Tibial nerve (tissue), 4 donors: ENCODE data around the gene RSPH1. TPM values are rescaled to one million over a fixed set of nuclear protein-coding genes. Genes with fewer than 3 reads are reported as not detected.

Experiments used
- DNase-seq, 2 donors: peaks; one replicate each; pipeline ENCODE4 v3.0.0-alpha.2; 2019; ENCODE audit warnings: low spot score in 2 of 2
- H3K27ac ChIP-seq, 4 donors: fragments of 200-600 bp; sonication (generic) in 3 of 4; one replicate each; pipeline ENCODE4 v1.5.1; 2017 to 2019; ENCODE audit warnings: mild to moderate bottlenecking in 1 of 4
- H3K27me3 ChIP-seq, 2 donors: fragments of 200-600 bp; sonication (generic) in 1 of 2; one replicate each; pipeline versions ENCODE4 v1.5.1 to v1.6.0; 2017 to 2019
- H3K36me3 ChIP-seq, 3 donors: fragments of 200-600 bp; sonication (generic); one replicate each; pipeline ENCODE4 v1.5.1; 2018 to 2019
- H3K4me1 ChIP-seq, 4 donors: fragments of 200-600 bp; sonication (generic) in 3 of 4; one replicate each; pipeline ENCODE4 v1.5.1; 2017 to 2019
- H3K4me3 ChIP-seq, 4 donors: fragments of 200-600 bp; sonication (generic) in 3 of 4; one replicate each; pipeline ENCODE4 v1.5.1; 2017 to 2019; ENCODE audit warnings: mild to moderate bottlenecking in 1 of 4, moderate library complexity in 1 of 4
- H3K9me3 ChIP-seq, 4 donors: fragments of 200-600 bp; sonication (generic) in 3 of 4; one replicate each; pipeline ENCODE4 v1.5.1; 2017 to 2019
- CTCF ChIP-seq, 5 experiments: fragments of 200-600 bp in 3 of 5; fragments of 450-650 bp in 2 of 5; sonication (generic) in 3 of 5; IDR thresholded peaks; one replicate each; pipeline ENCODE4 v1.5.1; 2016 to 2019; ENCODE audit warnings: antibody characterized with exemption in 5 of 5, mild to moderate bottlenecking in 3 of 5, moderate library complexity in 2 of 5
- EP300 ChIP-seq, 2 donors: sonication (generic); formaldehyde crosslinking; IDR thresholded peaks; one replicate each; pipeline ENCODE4 v1.6.1; 2017; ENCODE audit warnings: antibody characterized with exemption in 2 of 2, mild to moderate bottlenecking in 1 of 2
- POLR2A ChIP-seq, 2 donors: fragments of 450-650 bp; IDR thresholded peaks; one replicate each; pipeline ENCODE4 v1.6.1; 2017; ENCODE audit warnings: antibody characterized with exemption in 2 of 2, mild to moderate bottlenecking in 2 of 2, moderate library complexity in 2 of 2
- WGBS, 2 donors: methylation state at CpG; one replicate each; pipeline ENCODE4 v1.1.5; 2018; 5-methylcytosine and 5-hydroxymethylcytosine counted together
- total RNA-seq, 4 donors: library from RNA; depleted of rRNA; stranded (reverse); fragments of >200 nt; gene quantifications; one replicate each; pipeline ENCODE4 v1.1.0, GENCODE V29; 2016

The RSPH1 gene
- total RNA-seq, 4 donors from 2014 or later = 0.21 to 1.7 TPM; not detected in 2

GRCh38 chr21:42531771-42532170 is 35.7 kb upstream of the RSPH1 start:
- H3K9me3 ChIP-seq = no peaks in the 10 kb centered on the region
- peak overlapping the region in 1 of 4 donors; percentile 23 for H3K27ac ChIP-seq
- WGBS, 2 donors = 87 to 89% methylated on average over 8 of the region's 8 CpGs
- peaks cover 0 to 17% (median 0%) of the 10 kb centered on the region in 3 donors for H3K36me3 ChIP-seq
- no peaks in the 10 kb centered on the region for H3K27me3 ChIP-seq
- no peak for DNase-seq
- TF ChIP-seq EP300 (IDR thresholded peaks at IDR 0.05) (no peak), CTCF (IDR thresholded peaks at IDR 0.05) (no peak), POLR2A (IDR thresholded peaks at IDR 0.05) (no peak)
- peaks cover 0 to 40% (median 12%) of the 10 kb centered on the region in 4 donors for H3K4me1 ChIP-seq
- no peak overlapping the region for H3K4me3 ChIP-seq

- DNase-seq = no peak
- no peaks in the 10 kb centered on the region for H3K27me3 ChIP-seq
- 92 to 94% methylated on average over 5 of the region's 5 CpGs for WGBS, 2 donors
- H3K27ac ChIP-seq = no peak overlapping the region
- no peaks in the 10 kb centered on the region for H3K9me3 ChIP-seq
- no peak overlapping the region for H3K4me3 ChIP-seq
- H3K4me1 ChIP-seq = peaks cover 0 to 42% (median 15%) of the 10 kb centered on the region in 4 donors
- peaks cover 0 to 14% (median 0%) of the 10 kb centered on the region in 3 donors for H3K36me3 ChIP-seq
- TF ChIP-seq CTCF (IDR thresholded peaks at IDR 0.05) = no peak
- no peak for TF ChIP-seq POLR2A (IDR thresholded peaks at IDR 0.05)
- TF ChIP-seq EP300 (IDR thresholded peaks at IDR 0.05) = no peak
Observed at GRCh38 chr21:42530167-42530518, 34.1 kb upstream of the RSPH1 start.

- Histone ChIP-seq H3K4me1 (peaks cover 0 to 33% (median 17%) of the 10 kb centered on the region in 4 donors), H3K27me3 (no peaks in the 10 kb centered on the region), H3K9me3 (no peaks in the 10 kb centered on the region), H3K4me3 (peak overlapping the region in 1 of 4 donors; percentile 16), H3K27ac (peak overlapping the region in 3 of 4 donors; percentile 68 to 80 (median 80)), H3K36me3 (peaks cover 0 to 6% (median 0%) of the 10 kb centered on the region in 3 donors)
- 61 to 68% methylated on average over 13 of the region's 13 CpGs for WGBS, 2 donors
- TF ChIP-seq EP300 (IDR thresholded peaks at IDR 0.05) = peak in 1 of 2 donors; percentile 8
- no peak for TF ChIP-seq CTCF (IDR thresholded peaks at IDR 0.05)
- DNase-seq = no peak
Observed at GRCh38 chr21:42527489-42528158, 31.6 kb upstream of the RSPH1 start.

GRCh38 chr21:42527127-42527488 is 31.1 kb upstream of the RSPH1 start:
- peaks cover 0 to 9% (median 0%) of the 10 kb centered on the region in 3 donors for H3K36me3 ChIP-seq
- H3K9me3 ChIP-seq = no peaks in the 10 kb centered on the region
- H3K27ac ChIP-seq = peak overlapping the region in 3 of 4 donors; percentile 68 to 80 (median 80)
- no peaks in the 10 kb centered on the region for H3K27me3 ChIP-seq
- H3K4me3 ChIP-seq = no peak overlapping the region
- no peak for DNase-seq
- H3K4me1 ChIP-seq = peaks cover 0 to 33% (median 14%) of the 10 kb centered on the region in 4 donors
- TF ChIP-seq CTCF (IDR thresholded peaks at IDR 0.05) (no peak), EP300 (IDR thresholded peaks at IDR 0.05) (no peak), POLR2A (IDR thresholded peaks at IDR 0.05) (no peak)
- 83 to 98% methylated on average over 8 of the region's 8 CpGs for WGBS, 2 donors

- Histone ChIP-seq H3K36me3 (peaks cover 0 to 16% (median 0%) of the 10 kb centered on the region in 3 donors), H3K27ac (peak overlapping the region in 1 of 4 donors; percentile 80), H3K4me1 (peaks cover 0 to 33% (median 14%) of the 10 kb centered on the region in 4 donors), H3K9me3 (no peaks in the 10 kb centered on the region), H3K4me3 (no peak overlapping the region), H3K27me3 (no peaks in the 10 kb centered on the region)
- WGBS, 2 donors = 64 to 72% methylated on average over 9 of the region's 9 CpGs
- DNase-seq = no peak
- TF ChIP-seq CTCF (IDR thresholded peaks at IDR 0.05) (no peak), POLR2A (IDR thresholded peaks at IDR 0.05) (no peak), EP300 (IDR thresholded peaks at IDR 0.05) (no peak)
Observed at GRCh38 chr21:42526379-42526727, 30.3 kb upstream of the RSPH1 start.
